ENCODE measurements around the gene PTCH2.

Gene PTCH2

DNA sequence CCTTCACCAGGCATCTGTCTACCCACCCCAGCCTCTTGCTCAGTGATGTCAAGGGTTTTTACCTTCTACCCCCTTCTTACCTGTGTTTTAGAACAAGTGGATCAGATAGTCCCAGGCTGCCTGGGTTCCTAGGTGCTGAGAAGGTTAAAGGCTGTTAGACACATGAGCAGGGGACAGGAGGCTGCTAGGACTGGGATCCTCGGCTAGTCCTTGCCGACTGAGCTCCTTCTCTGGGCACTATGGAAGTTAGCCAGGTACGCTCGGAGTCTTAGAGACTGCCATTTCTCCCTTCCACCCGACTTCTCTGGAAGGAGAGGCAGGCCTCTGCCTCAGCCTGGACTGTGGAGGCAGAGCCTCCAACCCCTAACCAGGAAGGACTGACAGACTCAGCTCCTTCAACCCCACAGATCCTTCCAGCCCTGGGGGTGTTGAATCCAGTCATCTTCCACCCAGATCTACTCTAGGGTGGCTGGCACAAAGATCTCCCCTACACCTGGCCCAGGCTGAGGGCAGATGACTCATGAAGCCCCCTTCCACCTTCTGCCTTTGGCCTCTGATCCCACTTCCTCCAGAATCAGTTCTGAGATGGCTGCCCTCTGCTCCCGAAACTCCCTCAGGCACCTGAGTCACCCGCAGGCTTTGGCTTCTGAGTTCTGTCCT lies 36.2 kb downstream of the PTCH2 start, which contains the start of gene DYNLT4:
Gene DYNLT4, minus strand, starts transcription at position 648 of the 660 bp plus-strand sequence. CDS start 683 bp downstream, outside the sequence.
- ATAC-seq = no peak
- TF ChIP-seq RARB (CRISPR knock-in tag; IDR thresholded peaks at IDR 0.05) (peak; percentile 1; the same call in 1 of the 2 replicates), ZNF70 (CRISPR knock-in tag; IDR thresholded peaks at IDR 0.05) (no peak)

DNA sequence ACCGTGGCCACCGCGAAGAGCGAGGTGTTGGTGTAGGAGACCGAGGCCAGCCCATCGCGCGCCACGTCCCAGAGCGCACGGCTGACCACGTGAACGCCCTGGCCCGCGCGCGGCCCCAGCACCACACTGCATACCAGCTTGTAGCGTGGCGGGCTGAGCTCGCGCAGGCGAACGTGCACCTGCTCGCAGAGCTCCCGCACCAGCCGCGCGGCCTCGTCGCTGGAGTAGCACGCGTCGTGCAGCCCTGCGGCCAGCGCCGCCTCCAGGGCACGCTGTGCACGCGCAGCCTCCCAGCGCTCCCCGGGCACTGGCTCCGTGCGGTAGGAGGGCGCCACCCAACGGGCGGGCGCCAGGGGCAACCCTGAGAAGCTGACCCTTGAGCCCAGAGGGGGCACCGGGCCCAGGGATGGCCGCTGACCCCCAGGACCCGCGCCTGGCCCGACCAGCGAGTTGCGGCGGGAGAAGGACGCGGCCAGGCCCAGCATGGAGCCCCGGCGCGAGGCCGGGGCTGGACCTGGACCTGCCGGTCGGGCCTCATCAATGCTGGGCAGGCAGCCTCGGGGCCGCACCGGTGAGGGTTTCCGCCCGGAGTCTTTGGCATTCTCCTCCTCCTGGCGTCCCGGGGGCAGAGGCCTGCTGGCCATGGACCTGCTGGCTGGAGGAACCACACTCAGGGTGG lies 36.9 kb downstream of the PTCH2 start:
- TF ChIP-seq ESRRG (CRISPR knock-in tag; IDR thresholded peaks at IDR 0.05) (no peak), ARNTL (CRISPR knock-in tag; IDR thresholded peaks at IDR 0.05; ENCODE audit: borderline replicate concordance, low read depth) (no peak), BACH2 (CRISPR knock-in tag; IDR thresholded peaks at IDR 0.05; ENCODE audit: borderline replicate concordance) (no peak)
- no peak for ATAC-seq

DNA sequence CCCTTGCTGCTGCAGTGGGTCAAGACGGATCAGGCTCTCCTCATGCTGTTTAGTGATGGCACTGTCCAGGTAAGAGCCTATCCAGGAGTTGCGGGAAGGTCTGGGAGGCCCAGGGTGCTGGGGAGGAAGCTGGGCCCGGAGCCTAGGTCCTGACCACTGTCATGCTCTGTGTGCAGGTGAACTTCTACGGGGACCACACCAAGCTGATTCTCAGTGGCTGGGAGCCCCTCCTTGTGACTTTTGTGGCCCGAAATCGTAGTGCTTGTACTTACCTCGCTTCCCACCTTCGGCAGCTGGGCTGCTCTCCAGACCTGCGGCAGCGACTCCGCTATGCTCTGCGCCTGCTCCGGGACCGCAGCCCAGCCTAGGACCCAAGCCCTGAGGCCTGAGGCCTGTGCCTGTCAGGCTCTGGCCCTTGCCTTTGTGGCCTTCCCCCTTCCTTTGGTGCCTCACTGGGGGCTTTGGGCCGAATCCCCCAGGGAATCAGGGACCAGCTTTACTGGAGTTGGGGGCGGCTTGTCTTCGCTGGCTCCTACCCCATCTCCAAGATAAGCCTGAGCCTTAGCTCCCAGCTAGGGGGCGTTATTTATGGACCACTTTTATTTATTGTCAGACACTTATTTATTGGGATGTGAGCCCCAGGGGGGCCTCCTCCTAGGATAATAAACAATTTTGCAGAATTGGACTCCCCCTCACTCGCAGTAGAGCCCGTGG lies 37.6 kb downstream of the PTCH2 start:
- TF ChIP-seq, protein P1, sequence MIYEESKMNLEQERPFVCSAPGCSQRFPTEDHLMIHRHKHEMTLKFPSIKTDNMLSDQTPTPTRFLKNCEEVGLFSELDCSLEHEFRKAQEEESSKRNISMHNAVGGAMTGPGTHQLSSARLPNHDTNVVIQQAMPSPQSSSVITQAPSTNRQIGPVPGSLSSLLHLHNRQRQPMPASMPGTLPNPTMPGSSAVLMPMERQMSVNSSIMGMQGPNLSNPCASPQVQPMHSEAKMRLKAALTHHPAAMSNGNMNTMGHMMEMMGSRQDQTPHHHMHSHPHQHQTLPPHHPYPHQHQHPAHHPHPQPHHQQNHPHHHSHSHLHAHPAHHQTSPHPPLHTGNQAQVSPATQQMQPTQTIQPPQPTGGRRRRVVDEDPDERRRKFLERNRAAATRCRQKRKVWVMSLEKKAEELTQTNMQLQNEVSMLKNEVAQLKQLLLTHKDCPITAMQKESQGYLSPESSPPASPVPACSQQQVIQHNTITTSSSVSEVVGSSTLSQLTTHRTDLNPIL (CRISPR knock-in tag; IDR thresholded peaks at IDR 0.05; ENCODE audit: low read depth) = no peak
- no peak for ATAC-seq

DNA sequence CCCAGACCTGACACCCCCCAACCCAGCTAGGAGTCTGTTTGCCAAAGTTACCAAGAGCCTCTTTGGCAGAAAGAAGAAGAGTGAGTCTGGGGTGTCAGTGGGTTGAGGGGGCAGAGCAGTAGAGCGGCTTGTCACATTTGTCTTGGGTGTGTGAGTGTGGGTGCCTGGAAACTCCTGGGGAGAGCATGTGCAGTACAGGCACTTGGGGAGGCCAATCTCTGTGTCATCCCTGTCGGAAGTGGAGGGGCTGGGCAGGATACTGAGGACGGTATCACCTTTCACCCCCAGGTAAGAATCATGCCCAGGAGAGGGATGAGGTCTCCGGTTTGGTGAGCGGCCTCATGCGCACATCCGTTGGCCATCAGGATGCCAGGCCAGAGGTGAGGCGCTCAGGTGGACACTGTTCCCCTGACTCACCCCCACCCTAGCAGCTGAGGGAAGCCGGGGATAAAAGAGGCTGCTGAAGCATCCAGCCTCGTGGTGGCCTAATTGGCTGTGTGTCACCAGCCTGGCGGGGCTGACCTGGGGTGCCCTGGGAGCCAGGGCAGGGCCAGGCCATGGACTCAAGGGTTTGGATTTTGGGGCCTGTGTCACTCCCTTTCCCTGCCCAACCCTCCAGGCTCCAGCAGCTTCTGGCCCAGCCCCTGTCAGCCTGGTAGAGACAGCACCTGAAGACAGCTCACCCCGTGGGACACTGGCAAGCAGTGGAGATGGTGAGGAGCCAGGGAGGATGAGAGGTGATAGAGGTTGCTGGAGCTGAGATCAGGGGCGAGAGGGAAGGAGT lies 39.5 kb downstream of the PTCH2 start:
- TF ChIP-seq RARB (CRISPR knock-in tag; IDR thresholded peaks at IDR 0.05) (no peak), ESRRG (CRISPR knock-in tag; IDR thresholded peaks at IDR 0.05) (no peak), ZNF565 (CRISPR knock-in tag; conservative IDR thresholded peaks at IDR 0.05; ENCODE audit: low read depth) (no peak)
- TF ChIP-seq, protein P2, sequence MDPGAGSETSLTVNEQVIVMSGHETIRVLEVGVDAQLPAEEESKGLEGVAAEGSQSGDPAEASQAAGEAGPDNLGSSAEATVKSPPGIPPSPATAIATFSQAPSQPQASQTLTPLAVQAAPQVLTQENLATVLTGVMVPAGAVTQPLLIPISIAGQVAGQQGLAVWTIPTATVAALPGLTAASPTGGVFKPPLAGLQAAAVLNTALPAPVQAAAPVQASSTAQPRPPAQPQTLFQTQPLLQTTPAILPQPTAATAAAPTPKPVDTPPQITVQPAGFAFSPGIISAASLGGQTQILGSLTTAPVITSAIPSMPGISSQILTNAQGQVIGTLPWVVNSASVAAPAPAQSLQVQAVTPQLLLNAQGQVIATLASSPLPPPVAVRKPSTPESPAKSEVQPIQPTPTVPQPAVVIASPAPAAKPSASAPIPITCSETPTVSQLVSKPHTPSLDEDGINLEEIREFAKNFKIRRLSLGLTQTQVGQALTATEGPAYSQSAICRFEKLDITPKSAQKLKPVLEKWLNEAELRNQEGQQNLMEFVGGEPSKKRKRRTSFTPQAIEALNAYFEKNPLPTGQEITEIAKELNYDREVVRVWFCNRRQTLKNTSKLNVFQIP (CRISPR knock-in tag; IDR thresholded peaks at IDR 0.05; ENCODE audit: borderline replicate concordance, low read depth) = no peak
- ATAC-seq = no peak

DNA sequence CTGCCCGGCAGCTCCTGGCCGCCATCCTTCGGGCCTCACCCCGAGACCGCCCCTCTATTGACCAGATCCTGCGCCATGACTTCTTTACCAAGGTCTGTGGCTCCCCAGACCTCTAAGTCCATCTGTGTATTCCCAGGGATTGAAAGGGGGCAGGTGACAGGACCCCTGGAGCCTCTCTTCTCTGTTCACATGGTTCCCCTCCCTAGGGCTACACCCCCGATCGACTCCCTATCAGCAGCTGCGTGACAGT lies 40.1 kb downstream of the PTCH2 start:
- TF ChIP-seq, protein P3, sequence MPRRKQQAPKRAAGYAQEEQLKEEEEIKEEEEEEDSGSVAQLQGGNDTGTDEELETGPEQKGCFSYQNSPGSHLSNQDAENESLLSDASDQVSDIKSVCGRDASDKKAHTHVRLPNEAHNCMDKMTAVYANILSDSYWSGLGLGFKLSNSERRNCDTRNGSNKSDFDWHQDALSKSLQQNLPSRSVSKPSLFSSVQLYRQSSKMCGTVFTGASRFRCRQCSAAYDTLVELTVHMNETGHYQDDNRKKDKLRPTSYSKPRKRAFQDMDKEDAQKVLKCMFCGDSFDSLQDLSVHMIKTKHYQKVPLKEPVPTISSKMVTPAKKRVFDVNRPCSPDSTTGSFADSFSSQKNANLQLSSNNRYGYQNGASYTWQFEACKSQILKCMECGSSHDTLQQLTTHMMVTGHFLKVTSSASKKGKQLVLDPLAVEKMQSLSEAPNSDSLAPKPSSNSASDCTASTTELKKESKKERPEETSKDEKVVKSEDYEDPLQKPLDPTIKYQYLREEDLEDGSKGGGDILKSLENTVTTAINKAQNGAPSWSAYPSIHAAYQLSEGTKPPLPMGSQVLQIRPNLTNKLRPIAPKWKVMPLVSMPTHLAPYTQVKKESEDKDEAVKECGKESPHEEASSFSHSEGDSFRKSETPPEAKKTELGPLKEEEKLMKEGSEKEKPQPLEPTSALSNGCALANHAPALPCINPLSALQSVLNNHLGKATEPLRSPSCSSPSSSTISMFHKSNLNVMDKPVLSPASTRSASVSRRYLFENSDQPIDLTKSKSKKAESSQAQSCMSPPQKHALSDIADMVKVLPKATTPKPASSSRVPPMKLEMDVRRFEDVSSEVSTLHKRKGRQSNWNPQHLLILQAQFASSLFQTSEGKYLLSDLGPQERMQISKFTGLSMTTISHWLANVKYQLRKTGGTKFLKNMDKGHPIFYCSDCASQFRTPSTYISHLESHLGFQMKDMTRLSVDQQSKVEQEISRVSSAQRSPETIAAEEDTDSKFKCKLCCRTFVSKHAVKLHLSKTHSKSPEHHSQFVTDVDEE (CRISPR knock-in tag; IDR thresholded peaks at IDR 0.05) = no peak
- no peak for ATAC-seq

DNA sequence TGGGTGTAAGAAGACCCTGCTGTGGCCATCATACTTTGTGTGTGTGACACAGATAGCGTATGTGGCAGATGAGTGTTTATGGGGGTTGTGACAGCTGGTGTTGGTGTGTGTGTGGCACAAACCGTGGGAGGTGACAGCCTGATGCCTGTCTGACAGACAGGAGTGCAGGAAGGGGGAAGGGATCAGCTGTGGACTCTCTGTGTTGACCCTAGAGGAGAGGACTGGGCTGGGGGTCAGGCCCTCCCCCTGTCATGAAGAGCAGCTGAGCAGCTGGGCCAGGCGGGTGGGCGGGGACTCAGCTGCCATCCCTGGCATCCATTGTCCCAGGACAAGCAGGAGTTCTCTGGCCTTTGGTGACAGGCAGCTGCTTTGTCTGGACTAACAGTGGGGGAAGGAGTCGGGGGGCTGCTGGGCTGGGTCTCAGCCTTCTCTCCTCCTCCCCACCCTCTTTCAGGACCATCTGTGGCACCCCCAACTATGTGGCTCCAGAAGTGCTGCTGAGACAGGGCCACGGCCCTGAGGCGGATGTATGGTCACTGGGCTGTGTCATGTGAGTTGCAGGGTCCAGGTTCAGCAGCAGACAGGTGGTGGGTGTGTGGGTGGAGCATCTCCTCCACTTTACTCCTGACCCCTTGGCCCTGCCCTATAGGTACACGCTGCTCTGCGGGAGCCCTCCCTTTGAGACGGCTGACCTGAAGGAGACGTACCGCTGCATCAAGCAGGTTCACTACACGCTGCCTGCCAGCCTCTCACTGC lies 40.6 kb downstream of the PTCH2 start:
- no peak for ATAC-seq
- TF ChIP-seq ISL1 (CRISPR knock-in tag; IDR thresholded peaks at IDR 0.05) = no peak
- TF ChIP-seq ZNF565 (CRISPR knock-in tag; conservative IDR thresholded peaks at IDR 0.05; ENCODE audit: low read depth) = no peak
- no peak for TF ChIP-seq ESRRG (CRISPR knock-in tag; IDR thresholded peaks at IDR 0.05)
- no peak for TF ChIP-seq ARNTL (CRISPR knock-in tag; IDR thresholded peaks at IDR 0.05; ENCODE audit: borderline replicate concordance, low read depth)
- no peak for TF ChIP-seq ZNF70 (CRISPR knock-in tag; IDR thresholded peaks at IDR 0.05)
- TF ChIP-seq TOX (CRISPR knock-in tag; IDR thresholded peaks at IDR 0.05; ENCODE audit: borderline replicate concordance) = no peak
- TF ChIP-seq, protein P2 (CRISPR knock-in tag; IDR thresholded peaks at IDR 0.05; ENCODE audit: borderline replicate concordance, low read depth) = no peak
- no peak for TF ChIP-seq ZFP3 (CRISPR knock-in tag; IDR thresholded peaks at IDR 0.05)
- TF ChIP-seq CSDC2 (CRISPR knock-in tag; IDR thresholded peaks at IDR 0.05) = no peak
- TF ChIP-seq BACH2 (CRISPR knock-in tag; IDR thresholded peaks at IDR 0.05; ENCODE audit: borderline replicate concordance) = no peak
- no peak for TF ChIP-seq RARB (CRISPR knock-in tag; IDR thresholded peaks at IDR 0.05)
- TF ChIP-seq SNAI2 (CRISPR knock-in tag; IDR thresholded peaks at IDR 0.05) = no peak
- TF ChIP-seq, protein P1 (CRISPR knock-in tag; IDR thresholded peaks at IDR 0.05; ENCODE audit: low read depth) = no peak
- no peak for TF ChIP-seq ZFP30 (CRISPR knock-in tag; IDR thresholded peaks at IDR 0.05)
